Ovary (tissue), 9 donors: ENCODE data around the gene MCF2L. TPM values are rescaled to one million over a fixed set of nuclear protein-coding genes. Genes with fewer than 3 reads are reported as not detected.

Source experiments
- DNase-seq, 5 donors: peaks; one replicate each; pipeline ENCODE4 v3.0.0-alpha.2; 2019 to 2020
- H3K27ac ChIP-seq, 2 donors: fragments of 200-600 bp; one replicate each; pipeline versions ENCODE4 v1.5.1 to v1.8.0; 2019 to 2022
- H3K27me3 ChIP-seq: fragments of 200-600 bp; one replicate; pipeline ENCODE4 v1.8.0; 2022
- H3K36me3 ChIP-seq: fragments of 200-600 bp; sonication (generic); one replicate; pipeline ENCODE4 v1.5.1; 2019
- H3K4me1 ChIP-seq: one replicate; pipeline ENCODE4 v1.8.1; 2013; ENCODE audit warnings: mild to moderate bottlenecking, moderate library complexity; ENCODE audit not compliant: insufficient read depth
- H3K4me3 ChIP-seq: fragments of 200-600 bp; sonication (generic); one replicate; pipeline ENCODE4 v1.5.1; 2017
- H3K9me3 ChIP-seq, 2 donors: fragments of 200-600 bp in 1 of 2; sonication (generic) in 1 of 2; one replicate each; pipeline versions ENCODE4 v1.5.1 to v1.8.1; 2013 to 2019; ENCODE audit warnings: mild to moderate bottlenecking in 1 of 2, moderate library complexity in 1 of 2
- EP300 ChIP-seq: sonication (generic); formaldehyde crosslinking; IDR thresholded peaks from one replicate; pipeline ENCODE4 v1.6.1; 2017; ENCODE audit warnings: antibody characterized with exemption
- POLR2A ChIP-seq: fragments of 450-650 bp; IDR thresholded peaks from one replicate; pipeline ENCODE4 v1.6.1; 2017; ENCODE audit warnings: antibody characterized with exemption, mild to moderate bottlenecking, moderate library complexity
- WGBS, 3 donors: extraction: QIAGEN DNeasy Blood & Tissue Kit in 1 of 3; methylation state at CpG; one replicate each; pipeline versions ENCODE4 v1.1.5 to v1.1.7; 2013 to 2017; 5-methylcytosine and 5-hydroxymethylcytosine counted together
- intact Hi-C, 4 donors: fragments of 100-400 bp; cut with DNase I; formaldehyde crosslinking; loops; one replicate each; pipeline versions ENCODE4 v1.11.0 to v1.15.1; 2022 to 2023
- polyA plus RNA-seq, 2 donors: library from polyadenylated mRNA; stranded (reverse); fragments of 200-250 nt in 1 of 2; fragments of 350-450 nt in 1 of 2; fragmentation: Illumina TruSeq in 1 of 2; extraction: RNeasy Lipid Tissue Mini Kit (QIAGEN cat#74804) in 1 of 2; gene quantifications; one replicate each; pipeline ENCODE4 v1.2.3, GENCODE V29; 2013 to 2014
- total RNA-seq, 7 donors: library from RNA; depleted of rRNA in 2 of 7; stranded (reverse); fragments of >200 nt in 2 of 7; fragmentation: NEBNext Ultra II Directional in 3 of 7; extraction: Animal tissue kit (Norgen Biotek cat#: 25700) in 3 of 7; gene quantifications; one replicate each; pipeline versions ENCODE4 v1.1.0 to v1.2.4, GENCODE V29; 2016 to 2023
- TF ChIP-seq, protein P1 (sequence below), 3 donors: fragments of 450-650 bp in 2 of 3; fragments of 200-600 bp in 1 of 3; IDR thresholded peaks; one replicate each; pipeline versions ENCODE4 v1.5.1 to v1.8.0; 2016 to 2022; ENCODE audit warnings: antibody characterized with exemption in 3 of 3, mild to moderate bottlenecking in 1 of 3
- donor health status: DM: no; HTN: no; CAD: no; lungs with moderate emphysema.
- donor health status: DM: no; HTN: no; CAD: no.
- donor health status: Bipolar disorder and iron deficiency.
- donor health status: DM: yes; HTN: yes; CAD: no.
- donor health status: DM: no; HTN: no; CAD: no.
- donor health status: DM: yes; HTN: yes; CAD: no.

The MCF2L gene
- total and polyA plus RNA-seq, 9 donors, result 5.6 to 22.2 (median 8.7) TPM

DNA sequence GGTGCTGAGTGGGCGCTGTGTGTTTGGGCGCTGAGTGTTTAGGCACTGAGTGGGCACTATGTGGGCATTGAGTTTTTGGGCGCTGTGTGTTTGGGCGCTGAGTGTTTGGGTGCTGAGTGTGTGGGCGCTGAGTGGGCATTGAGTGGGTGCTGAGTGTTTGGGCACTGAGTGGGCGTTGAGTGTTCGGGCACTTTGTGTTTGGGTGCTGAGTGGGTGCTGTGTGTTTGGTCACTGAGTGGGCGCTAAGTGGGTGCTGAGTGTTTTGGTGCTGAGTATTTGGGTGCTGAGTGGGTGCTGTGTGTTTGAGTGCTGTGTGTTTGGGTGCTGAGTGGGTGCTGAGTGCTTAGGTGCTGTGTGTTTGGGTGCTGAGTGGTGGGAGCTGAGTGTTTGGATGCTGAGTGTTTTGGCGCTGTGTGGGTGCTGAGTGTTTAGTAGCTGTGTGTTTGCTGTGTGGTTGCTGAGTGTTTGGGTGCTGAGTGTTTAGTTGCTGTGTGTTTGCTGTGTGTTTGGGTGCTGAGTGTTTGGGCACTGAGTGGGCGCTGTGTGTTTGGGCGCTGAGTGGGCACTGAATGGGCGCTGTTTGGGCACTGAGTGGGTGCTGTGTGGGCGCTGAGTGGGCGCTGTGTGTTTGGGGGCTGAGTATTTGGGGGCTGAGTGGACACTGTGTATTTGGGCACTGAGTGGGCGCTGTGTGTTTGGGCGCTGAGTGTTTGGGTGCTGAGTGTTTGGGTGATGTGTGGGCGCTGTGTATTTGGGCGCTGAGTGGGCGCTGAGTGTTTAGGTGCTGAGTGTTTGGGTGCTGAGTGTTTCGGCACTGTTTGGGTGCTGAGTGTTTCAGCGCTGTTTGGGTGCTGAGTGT is 89.3 kb downstream of the MCF2L start:
- Histone ChIP-seq H3K4me1 (no peaks in the 10 kb centered on the region), H3K36me3 (no peaks in the 10 kb centered on the region), H3K27me3 (no peaks in the 10 kb centered on the region), H3K27ac (no peak overlapping the region), H3K9me3 (no peaks in the 10 kb centered on the region), H3K4me3 (no peak overlapping the region)
- no peak for DNase-seq
- TF ChIP-seq, protein P1, sequence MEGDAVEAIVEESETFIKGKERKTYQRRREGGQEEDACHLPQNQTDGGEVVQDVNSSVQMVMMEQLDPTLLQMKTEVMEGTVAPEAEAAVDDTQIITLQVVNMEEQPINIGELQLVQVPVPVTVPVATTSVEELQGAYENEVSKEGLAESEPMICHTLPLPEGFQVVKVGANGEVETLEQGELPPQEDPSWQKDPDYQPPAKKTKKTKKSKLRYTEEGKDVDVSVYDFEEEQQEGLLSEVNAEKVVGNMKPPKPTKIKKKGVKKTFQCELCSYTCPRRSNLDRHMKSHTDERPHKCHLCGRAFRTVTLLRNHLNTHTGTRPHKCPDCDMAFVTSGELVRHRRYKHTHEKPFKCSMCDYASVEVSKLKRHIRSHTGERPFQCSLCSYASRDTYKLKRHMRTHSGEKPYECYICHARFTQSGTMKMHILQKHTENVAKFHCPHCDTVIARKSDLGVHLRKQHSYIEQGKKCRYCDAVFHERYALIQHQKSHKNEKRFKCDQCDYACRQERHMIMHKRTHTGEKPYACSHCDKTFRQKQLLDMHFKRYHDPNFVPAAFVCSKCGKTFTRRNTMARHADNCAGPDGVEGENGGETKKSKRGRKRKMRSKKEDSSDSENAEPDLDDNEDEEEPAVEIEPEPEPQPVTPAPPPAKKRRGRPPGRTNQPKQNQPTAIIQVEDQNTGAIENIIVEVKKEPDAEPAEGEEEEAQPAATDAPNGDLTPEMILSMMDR (IDR thresholded peaks at IDR 0.05), result no peak
- no peak for TF ChIP-seq EP300
- TF ChIP-seq POLR2A, result no peak
- intact Hi-C loops, result no loop called here
- 92 to 96% (median 93%) methylated on average over 21 of the region's 21 CpGs for WGBS, 3 donors

DNA sequence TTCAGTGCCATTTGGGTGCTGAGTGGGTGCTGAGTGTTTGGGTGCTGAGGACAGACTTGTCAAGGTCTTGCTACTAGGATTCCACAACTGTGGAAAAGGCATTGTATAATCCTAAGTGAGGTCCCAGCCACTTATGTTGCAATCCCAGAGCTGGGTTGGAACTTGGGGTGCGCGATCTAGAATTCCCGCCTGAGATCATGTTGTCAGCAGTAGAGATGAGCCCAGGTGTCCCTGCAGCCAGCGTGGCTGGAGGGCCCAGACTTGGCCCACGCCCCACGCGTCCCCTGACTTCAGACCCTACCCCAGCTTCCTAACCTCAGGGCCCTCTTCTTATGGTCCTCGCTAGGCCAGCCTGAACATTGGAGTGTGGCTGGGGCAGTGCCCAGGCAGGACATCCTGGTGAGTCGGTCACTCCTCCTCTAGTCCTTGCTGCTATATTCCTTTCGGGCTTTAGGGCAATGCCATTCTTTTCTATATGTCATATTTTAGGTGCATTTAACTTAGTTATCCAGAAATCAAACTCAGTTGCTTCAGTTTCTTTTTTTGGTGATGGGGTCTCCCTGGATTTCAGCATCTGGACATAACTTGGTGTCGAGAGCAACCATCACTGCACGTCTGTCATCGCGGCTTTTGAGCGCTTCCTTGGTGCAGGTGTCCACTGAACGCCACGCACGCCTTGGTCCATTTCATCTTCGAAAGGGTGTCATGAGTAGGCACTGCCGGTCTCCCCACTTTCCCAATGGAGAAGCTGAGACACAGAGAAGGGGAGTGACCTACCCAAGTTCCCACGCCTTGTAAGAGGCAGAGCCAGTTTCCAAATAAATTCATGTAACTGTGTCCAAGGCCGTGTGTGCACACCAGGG is 90.2 kb downstream of the MCF2L start:
- Histone ChIP-seq H3K4me3 (no peak overlapping the region), H3K27ac (no peak overlapping the region), H3K4me1 (no peaks in the 10 kb centered on the region), H3K9me3 (no peaks in the 10 kb centered on the region), H3K27me3 (no peaks in the 10 kb centered on the region), H3K36me3 (no peaks in the 10 kb centered on the region)
- intact Hi-C loops, result no loop called here
- DNase-seq, result no peak
- TF ChIP-seq, protein P1 (IDR thresholded peaks at IDR 0.05), result no peak
- TF ChIP-seq POLR2A (no peak), EP300 (no peak)
- WGBS, 3 donors, result 90 to 94% (median 90%) methylated on average over 22 of the region's 22 CpGs

DNA sequence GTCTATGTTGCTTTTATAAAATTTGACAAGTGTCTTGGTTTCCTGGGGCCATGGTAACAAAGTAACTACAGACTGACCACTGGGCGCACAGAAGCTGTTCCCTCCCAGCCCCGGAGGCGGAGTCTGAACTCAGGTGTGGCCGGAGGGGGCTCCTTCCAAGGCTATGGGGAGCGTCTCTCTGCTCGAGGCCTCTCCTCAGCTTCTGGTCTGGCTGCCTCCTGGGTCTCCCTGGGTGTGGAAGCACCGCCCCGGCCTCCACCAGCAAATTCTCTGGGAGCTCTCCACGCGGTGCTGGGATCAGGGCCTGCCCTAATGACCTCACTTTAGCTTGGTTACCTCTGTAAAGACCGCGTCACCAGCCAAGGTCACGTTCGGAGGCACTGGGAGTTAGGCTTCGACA is 90.9 kb downstream of the MCF2L start:
- WGBS, 3 donors, result 57 to 71% (median 62%) methylated on average over 14 to 15 of the region's 15 CpGs
- Histone ChIP-seq H3K27ac (no peak overlapping the region), H3K27me3 (no peaks in the 10 kb centered on the region), H3K9me3 (no peaks in the 10 kb centered on the region), H3K36me3 (no peaks in the 10 kb centered on the region), H3K4me3 (no peak overlapping the region), H3K4me1 (no peaks in the 10 kb centered on the region)
- no peak for TF ChIP-seq EP300
- no peak for TF ChIP-seq POLR2A
- DNase-seq, result no peak
- intact Hi-C loops, result no loop called here

DNA sequence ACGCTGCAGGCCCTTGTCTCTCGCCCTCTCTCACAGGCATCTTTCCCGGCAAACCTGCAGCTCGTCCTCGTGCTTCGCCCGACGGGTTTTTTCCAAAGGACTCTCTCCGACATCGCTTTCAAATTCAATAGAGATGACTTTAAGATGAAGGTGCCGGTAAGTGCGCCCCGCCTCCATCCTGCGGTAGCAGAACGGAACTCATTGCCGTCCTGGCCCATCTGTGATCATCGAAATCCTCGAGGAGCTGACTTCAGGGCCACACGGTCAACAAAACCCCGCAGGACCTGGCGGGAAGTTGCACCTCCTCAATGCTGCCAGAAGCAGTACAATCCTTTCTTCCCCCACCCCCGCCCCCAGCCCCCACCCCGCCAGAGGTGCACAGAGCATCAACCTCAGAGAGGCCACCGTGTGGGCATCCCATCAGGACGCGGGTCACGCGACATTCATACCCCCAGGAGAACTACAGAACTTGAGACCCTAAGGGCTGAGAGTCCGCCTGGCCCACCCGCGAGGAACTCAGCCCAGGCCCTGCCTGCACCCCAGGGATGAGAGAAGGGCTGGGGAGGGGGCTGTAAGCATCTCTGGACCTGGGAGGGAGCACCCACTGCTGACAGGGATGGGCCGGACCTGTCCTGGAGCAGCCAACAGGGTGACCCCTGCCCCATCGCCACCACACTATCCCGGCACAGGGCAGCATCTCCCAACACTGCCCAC is 91.7 kb downstream of the MCF2L start:
- Histone ChIP-seq H3K36me3 (no peaks in the 10 kb centered on the region), H3K4me1 (no peaks in the 10 kb centered on the region), H3K4me3 (no peak overlapping the region), H3K27me3 (no peaks in the 10 kb centered on the region), H3K9me3 (no peaks in the 10 kb centered on the region), H3K27ac (no peak overlapping the region)
- DNase-seq, result no peak
- no peak for TF ChIP-seq POLR2A
- TF ChIP-seq EP300, result no peak
- TF ChIP-seq, protein P1 (IDR thresholded peaks at IDR 0.05), result no peak
- WGBS, 3 donors, result 79 to 87% (median 84%) methylated on average over 34 of the region's 34 CpGs
- intact Hi-C loops, result no loop called here
